Brain microvascular endothelial cell (primary cell): ENCODE data around the gene SPTLC1.
A peak's percentile ranks its signal among the peaks of the same experiment; 100 is the strongest.

Experiments
- DNase-seq: peaks from one replicate; pipeline ENCODE4 v3.0.0-alpha.2; 2020
- H3K27ac ChIP-seq: fragments of 250-450 bp; sonication (Bioruptor Pico); 2 replicates; pipeline ENCODE4 v1.5.1; 2020; ENCODE audit warnings: mild to moderate bottlenecking, moderate library complexity
- H3K27me3 ChIP-seq: fragments of 250-450 bp; sonication (Bioruptor Pico); replicated peaks from 2 replicates; pipeline ENCODE4 v1.5.1; 2020; ENCODE audit warnings: mild to moderate bottlenecking
- H3K36me3 ChIP-seq: fragments of 250-450 bp; sonication (Bioruptor Pico); replicated peaks from 2 replicates; pipeline ENCODE4 v1.5.1; 2020; ENCODE audit warnings: mild to moderate bottlenecking
- H3K4me3 ChIP-seq: 2 replicates; pipeline ENCODE4 v1.5.1; 2011; ENCODE audit warnings: low read depth, mild to moderate bottlenecking, control low read depth, low read length, moderate library complexity
- CTCF ChIP-seq: IDR thresholded peaks from 2 replicates; pipeline ENCODE4 v1.5.1; 2011; ENCODE audit warnings: low read depth, mild to moderate bottlenecking, moderate library complexity, low read length, control low read depth, inconsistent platforms; ENCODE audit errors: missing control alignments
- in situ Hi-C: cut with HindIII; loops from 2 replicates; pipeline ENCODE4 v1.10.0; 2017; ENCODE audit warnings: low sequenced_read_pairs, low pct_ligation_motif_present

Gene SPTLC1

GRCh38 chr9:92115071-92115858, at the start of gene SPTLC1:
TSS of gene SPTLC1 (minus strand) at chr9:92115413. CDS start at chr9:92115370, 43 bp downstream.
- in situ Hi-C loops: no loop called here
- DNase-seq: peak; percentile 92
- Histone ChIP-seq H3K27ac (peak within 1 kb of the TSS; percentile 90), H3K27me3 (no peaks in the 10 kb centered on the region), H3K4me3 (peak within 1 kb of the TSS; percentile 89), H3K36me3 (no peaks in the 10 kb centered on the region)
- no peak for TF ChIP-seq CTCF

- DNase-seq: no peak
- TF ChIP-seq CTCF: no peak
- no peaks in the 10 kb centered on the region for H3K36me3 ChIP-seq
- no peaks in the 10 kb centered on the region for H3K27me3 ChIP-seq
- no peak overlapping the region for H3K4me3 ChIP-seq
- no peak overlapping the region for H3K27ac ChIP-seq
- in situ Hi-C loops: no loop called here
These were observed 49.8 kb upstream of the SPTLC1 start for GRCh38 chr9:92164975-92165374.

GRCh38 chr9:92164490-92164889, 49.3 kb upstream of the SPTLC1 start:
- DNase-seq: no peak
- no peak overlapping the region for H3K27ac ChIP-seq
- H3K27me3 ChIP-seq: no peaks in the 10 kb centered on the region
- in situ Hi-C loops: no loop called here
- no peaks in the 10 kb centered on the region for H3K36me3 ChIP-seq
- no peak for TF ChIP-seq CTCF
- H3K4me3 ChIP-seq: no peak overlapping the region

- no peak for TF ChIP-seq CTCF
- no peak for DNase-seq
These were observed 48.1 kb upstream of the SPTLC1 start for GRCh38 chr9:92163276-92163675.

GRCh38 chr9:92160786-92161185, 45.6 kb upstream of the SPTLC1 start:
- no peak overlapping the region for H3K4me3 ChIP-seq
- no peak for DNase-seq
- no peaks in the 10 kb centered on the region for H3K27me3 ChIP-seq
- no peak overlapping the region for H3K27ac ChIP-seq
- no peak for TF ChIP-seq CTCF
- no peaks in the 10 kb centered on the region for H3K36me3 ChIP-seq
- in situ Hi-C loops: no loop called here

More at GRCh38 chr9:92163276-92163675, 48.1 kb upstream of the SPTLC1 start:
- Histone ChIP-seq H3K27ac (no peak overlapping the region), H3K36me3 (no peaks in the 10 kb centered on the region), H3K4me3 (no peak overlapping the region), H3K27me3 (no peaks in the 10 kb centered on the region)
- in situ Hi-C loops: no loop called here

GRCh38 chr9:92159058-92159457, 43.8 kb upstream of the SPTLC1 start:
- DNase-seq: no peak
- in situ Hi-C loops: no loop called here
- H3K27ac ChIP-seq: no peak overlapping the region
- no peak overlapping the region for H3K4me3 ChIP-seq
- H3K27me3 ChIP-seq: no peaks in the 10 kb centered on the region
- TF ChIP-seq CTCF: no peak
- no peaks in the 10 kb centered on the region for H3K36me3 ChIP-seq
